Hematopoietic multipotent progenitor cell treated with erythropoietin and hydrocortisone succinate and interleukin-3 and kit ligand, for 8 days (in vitro differentiated cells): Measurements from ENCODE around the gene FAM13A.
"Not testable (repeated sequence)": the region's sequence is repeated elsewhere in the genome, so short reads cannot be mapped to it uniquely, and the experiment has no call there.

Experiments used
- DNase-seq: peaks from one replicate; pipeline ENCODE4 v3.0.0-alpha.2; 2015

Gene FAM13A

DNA sequence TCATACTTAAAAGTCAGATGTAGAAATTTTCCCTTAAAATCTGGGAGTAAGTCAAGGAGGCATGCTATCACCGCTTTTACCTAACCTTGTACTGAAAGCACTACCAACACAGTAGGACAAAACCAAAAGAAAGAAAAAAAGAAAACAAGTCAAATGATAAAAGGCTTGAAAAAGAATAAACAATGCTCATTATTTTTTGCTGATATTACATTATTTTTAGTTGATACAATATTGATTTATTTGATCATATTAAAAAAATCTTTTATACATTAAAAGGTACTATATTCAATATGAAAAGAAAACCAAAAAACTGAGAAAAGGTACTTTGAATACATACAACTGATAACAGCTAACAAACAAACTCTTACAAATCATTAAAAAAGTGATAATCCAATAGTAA is 164.3 kb downstream of the FAM13A start:
- no peak for DNase-seq

DNA sequence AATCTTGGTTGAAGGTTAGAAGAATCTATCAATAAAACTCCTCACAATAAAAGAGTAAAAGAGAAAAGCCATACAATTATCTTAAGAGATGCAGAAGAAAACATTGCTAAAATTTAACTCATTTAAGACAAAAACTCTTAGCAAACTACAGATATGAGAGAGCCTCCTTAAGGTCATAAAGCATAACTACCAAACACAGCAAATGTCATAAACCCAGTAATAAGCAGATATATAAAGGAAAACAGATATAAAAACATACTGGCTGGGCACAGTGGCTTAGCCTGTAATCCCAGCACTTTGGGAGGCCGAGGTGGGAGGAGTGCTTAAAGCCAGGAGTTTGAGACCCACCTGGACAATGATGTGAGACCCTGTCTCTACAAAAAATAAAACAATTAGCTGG is 165.3 kb downstream of the FAM13A start:
- DNase-seq, result no peak

DNA sequence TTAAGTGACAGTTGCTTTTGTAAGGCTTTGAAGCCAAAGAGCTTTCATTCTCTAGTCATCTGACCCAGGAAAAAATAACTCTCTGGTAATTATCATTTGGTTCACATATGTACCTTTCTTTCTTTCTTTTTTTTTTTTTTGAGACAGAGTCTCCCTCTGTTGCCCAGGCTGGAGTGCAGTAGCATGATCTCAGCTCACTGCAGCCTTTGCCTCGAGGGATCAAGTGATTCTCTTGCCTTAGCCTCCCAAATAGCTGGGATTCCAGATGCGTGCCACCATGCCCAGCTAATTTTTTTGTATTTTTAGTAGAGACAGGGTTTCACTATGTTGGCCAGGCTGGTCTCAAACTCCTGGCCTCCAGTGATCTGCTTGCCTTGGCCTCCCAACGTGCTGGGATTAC is 169.6 kb downstream of the FAM13A start:
- not testable (repeated sequence) for DNase-seq

DNA sequence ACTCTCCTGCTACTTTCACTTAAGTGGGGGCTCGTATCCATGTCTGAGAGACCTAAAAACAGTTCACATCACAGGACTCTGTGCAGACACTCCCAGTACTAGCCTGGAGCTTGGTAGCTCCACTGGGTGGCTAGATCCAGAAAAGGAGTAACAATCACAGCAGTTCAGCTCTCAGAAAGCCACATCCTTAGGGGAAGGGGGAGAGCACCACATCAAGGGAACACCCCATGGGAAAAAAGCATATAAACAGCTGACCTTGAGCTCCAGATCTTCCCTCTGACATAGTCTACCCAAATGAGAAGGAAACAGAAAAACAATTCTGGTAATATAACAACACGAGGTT is 175.8 kb downstream of the FAM13A start:
- DNase-seq, result no peak

DNA sequence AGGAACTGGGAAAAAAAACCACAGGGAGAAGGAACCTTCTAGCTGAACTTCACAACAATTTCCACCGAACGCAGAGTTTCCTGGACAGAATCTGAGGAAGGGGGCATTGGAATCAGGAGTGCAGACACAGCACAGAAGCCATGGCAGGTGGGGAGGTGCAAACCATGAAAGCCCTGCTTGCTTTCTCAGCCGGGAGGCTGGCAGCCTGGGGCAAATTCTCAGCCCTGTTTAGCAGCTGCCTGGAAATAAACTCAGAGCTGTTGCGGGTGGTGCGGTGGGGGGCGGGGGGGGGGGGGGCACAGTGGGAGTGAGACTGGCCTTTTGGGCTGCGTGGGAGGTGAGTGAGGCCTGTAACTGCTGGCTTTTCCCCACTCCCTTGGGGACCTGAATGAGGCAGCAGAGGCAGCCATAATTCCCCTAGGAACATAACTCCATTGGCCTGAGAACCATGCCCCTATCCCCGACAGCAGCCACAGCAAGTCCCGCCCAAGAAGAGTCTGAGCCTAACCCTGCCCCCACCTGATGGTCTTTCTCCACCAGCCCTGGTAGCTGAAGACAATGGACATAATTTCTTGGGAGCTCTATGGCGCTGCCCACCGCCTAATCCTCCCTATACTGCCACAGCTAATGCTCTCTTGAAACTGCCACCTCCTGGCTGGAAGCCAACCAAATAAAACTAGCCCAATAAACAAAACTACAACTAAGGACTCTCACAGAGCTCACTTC is 176.3 kb downstream of the FAM13A start:
- DNase-seq, result no peak

DNA sequence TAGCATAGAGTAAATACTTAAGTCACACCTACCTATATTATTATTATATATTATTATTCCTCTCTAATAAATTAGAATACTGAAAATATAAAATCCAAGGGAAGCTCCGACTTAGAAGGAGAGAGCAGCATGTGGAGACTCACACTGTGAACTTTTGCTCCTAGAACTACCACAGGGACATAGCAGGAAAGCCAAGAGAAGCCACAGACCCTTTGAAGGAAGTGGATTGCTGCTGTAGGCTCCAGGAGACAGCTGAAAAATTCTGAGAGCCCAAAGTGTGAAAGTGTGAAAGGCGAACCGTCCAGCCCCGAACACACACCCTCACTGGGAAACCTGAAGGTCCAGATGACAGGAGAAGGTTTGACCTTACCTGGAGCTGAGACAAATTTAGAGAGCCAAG is 177.0 kb downstream of the FAM13A start:
- DNase-seq, result no peak

DNA sequence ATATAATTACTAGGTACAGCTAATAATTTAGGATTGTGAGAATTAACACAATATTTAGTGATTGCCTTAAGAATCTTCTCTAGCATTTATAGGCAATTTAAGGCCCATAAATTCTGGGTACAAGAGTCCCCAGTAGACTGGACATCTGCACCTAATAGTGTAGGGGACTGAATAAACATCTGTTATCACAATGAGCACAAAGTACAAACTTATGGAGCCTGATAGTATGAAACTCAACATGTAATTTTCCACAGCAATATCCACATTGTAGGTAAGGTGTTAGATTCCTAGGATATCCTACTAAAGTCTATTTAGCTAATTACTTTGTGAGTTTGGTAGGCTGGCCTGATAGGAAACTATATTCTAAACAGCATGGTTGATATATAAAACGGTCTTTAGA is 178.3 kb downstream of the FAM13A start:
- no peak for DNase-seq

DNA sequence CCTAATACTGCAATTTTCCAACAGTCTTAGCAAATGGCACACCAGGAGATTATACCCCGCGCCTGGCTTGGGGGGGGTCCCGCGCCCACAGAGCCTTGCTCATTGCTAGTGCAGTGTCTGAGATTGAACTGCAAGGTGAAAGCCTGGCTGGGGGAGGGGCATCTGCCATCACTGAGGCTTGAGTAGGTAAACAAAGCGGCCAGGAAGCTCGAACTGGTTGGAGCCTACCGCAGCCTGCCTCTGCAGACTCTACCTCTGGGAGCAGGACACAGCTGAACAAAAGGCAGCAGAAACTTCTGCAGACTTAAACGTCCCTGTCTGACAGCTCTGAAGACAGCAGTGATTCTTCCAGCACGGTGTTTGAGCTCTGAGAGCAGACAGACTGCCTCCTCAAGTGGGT is 186.6 kb downstream of the FAM13A start:
- no peak for DNase-seq

DNA sequence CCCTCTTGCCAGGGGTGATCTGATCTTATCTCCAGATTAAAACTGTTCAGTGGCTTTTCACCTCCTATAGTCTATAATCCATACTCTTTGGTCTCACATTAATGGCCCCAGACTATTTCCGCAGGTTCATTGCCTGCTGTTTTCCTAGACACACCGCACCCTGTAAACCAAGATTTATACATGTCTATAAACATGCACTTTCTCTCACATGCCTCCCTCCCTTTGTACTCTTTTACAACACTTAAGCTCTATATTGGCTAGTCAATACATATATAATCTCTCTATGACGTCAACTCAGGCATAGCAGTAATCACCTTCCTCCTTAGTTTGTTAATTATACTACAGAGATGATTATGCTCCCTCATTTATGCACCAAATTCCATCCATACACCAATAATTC is 188.5 kb downstream of the FAM13A start:
- DNase-seq, result no peak

DNA sequence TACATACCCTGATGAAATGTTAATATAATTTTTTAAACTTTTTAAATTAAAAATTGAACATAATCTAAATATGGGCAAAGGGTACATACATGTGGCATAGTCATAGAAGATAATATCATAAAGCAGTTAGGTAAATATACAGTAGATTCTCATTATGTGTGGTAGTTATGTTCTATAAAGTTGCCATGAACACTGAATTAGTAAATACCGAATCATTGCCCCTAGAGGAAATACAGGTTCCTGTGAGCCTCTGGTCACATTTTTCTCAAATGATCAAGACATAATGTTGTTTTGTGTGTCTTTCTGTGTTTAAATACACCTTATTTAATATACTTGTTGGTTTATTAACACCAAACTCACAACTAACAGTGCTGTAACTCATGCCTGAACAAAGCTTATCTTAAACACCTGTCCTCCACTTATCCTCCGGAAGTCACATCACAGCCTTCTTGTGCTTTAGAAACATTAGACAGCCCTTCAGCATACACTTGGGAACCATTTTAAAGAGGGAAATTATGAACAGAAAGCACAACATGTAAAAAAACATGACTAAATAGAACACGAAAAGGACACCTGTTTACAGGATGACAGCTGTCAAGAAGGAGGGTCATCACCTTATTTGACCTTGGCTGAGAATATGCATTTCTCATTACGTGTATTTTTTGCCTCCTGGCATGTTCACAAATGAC is 190.0 kb downstream of the FAM13A start:
- DNase-seq, result no peak

DNA sequence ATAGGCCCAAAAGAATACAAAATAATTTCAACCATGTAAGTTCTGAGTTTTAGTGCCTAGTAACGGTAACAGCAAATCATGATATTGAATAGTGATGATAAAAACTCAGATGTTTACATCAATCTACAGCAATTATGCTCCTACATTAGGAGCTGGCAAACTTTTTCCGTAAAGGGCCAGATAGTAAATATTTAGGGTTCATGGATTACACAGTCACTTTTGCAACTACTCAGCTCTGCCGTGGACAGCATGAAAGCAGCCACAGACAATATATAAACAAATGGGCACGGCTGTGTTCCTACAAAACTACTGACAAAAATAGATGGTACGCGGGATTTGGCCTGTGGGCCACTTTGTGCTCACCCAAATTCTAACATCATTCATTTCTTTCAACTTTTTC is 191.5 kb downstream of the FAM13A start:
- no peak for DNase-seq

DNA sequence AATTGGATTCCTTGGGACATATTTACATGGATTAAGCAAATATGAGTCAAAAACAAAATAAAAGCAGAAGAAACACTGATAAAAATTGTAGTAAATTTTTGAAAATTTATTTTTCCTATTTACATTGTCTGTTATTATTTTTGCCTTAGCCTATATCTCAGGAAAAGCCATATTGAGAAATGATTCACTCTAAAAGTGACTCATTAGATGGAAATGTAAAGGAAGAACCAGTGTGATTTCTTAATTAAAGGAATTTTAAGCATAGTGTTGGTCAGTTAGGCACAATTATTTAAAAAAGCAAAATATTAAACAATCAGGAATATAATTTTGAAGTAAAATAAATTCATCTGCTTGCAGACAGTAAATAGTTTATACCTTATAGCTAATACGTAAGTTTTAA is 191.9 kb downstream of the FAM13A start:
- DNase-seq, result no peak

DNA sequence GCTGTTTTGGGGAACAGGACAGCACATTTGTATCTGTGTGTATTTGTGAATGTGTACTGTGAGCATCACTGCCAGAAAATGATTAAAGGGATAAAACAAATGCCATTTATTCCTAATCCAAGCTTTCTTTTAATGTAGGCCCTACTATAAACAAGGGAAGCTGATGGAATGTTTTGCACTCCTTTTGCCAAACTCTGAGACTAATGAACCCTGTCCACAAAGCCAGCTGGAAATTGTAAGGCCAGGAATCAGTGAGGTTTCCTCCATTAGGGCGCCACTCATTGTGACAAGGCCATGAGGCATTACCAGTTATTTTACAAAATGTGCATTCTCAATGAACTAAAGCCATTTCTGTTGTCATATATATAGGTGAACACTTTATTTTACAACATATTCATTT is 196.4 kb downstream of the FAM13A start:
- no peak for DNase-seq

DNA sequence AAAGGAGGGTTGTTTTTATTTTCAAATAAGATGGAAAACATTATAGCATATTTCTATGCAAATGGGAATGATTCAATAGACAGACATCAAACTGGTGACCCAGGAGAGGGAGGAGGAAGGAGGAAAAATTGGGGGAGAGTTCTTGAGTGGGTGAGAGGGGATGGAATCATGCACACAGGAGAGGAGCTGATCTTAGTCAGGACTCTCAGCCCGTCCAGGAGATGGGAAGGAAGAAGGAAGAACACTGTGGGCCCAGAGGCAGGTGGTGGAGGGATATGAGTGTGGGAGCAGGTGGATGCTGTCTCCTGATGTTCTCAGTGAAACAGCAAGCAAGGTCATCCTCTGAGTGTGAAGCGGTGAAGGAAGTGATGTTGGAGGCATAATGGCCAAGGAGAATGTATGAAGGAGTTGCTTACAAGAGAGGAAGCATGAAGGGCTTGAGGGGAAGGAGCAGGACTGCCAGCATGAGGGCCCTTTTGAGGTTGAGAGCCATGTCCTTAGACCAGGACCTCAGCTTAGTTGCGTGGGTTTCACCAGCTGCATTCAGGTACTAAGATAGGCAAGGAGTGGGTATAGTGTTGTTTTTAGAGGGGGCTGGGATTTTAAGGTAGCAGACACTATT is 197.7 kb downstream of the FAM13A start:
- DNase-seq, result no peak

DNA sequence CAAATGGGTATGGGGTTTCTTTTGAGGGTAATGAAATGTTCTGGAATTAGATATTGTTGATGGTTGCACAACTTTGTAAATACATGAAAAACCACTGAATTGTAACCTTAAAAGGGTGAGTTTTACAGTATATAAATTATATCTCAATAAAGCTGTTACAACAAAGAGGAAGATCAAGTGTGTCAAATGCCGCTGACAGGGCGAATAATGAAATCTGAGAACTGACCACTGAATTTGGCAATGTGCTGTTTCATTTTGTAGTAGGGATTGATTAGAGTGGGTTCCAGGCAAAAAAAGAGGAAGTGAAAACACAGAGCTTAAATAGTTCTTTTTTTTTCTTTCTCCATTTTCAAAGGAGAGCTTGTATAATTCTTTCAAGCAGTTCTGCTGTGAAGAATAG is 198.2 kb downstream of the FAM13A start:
- DNase-seq, result peak; percentile 21

DNA sequence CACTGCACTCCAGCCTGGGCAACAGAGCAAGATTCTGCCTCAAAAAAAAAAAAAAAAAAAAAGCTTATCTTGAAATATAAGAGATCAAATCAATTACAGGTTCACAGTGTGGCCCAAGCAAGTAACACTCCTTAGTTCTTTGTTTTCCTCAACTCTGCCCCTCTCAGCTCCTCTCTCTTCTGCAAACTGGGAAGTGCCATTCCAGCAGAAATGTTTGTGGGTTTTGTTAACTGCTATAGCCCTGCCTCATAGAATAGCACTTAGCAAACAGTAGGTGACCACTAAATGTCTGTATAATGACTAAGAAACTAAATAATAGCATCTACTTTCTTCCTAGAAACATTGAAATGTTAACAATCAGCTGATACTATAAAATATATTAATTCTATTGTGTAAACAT is 199.4 kb downstream of the FAM13A start:
- DNase-seq, result no peak

DNA sequence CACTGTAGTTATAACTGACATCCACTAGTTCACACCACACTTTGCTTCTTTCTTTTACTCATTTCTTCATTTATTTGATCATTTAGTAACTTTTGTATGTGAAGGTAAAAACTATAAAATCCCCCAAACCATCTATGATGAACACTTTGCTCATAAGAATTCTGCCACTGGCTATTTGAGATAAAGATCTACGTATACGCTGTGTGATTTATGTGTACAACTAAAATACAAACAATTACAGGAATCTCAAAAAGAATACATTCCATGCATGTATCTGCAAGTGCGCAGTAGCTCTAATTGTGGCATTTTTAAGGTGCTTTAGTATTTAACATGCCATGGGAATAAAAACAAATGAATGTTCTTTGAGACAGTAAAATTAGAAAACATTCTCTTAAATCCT is 202.5 kb downstream of the FAM13A start:
- no peak for DNase-seq

DNA sequence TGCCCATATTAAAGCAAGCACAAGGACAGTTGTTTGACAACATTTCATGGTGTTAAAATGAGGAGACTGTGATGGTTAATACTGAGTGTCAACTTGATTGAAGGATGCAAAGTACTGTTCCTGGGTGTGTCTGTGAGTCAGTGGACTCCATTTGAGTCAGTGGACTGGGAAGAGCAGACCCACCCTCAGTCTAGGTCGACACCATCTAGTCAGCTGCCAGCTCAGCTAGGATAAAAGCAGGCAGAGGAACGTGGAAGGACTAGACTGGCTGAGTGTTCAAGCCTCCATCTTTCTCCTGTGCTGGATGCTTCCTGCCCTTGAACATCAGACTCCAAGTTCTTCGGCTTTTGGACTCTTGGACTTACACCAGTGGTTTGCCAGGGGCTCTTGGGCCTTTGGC is 203.4 kb downstream of the FAM13A start:
- not testable (repeated sequence) for DNase-seq

DNA sequence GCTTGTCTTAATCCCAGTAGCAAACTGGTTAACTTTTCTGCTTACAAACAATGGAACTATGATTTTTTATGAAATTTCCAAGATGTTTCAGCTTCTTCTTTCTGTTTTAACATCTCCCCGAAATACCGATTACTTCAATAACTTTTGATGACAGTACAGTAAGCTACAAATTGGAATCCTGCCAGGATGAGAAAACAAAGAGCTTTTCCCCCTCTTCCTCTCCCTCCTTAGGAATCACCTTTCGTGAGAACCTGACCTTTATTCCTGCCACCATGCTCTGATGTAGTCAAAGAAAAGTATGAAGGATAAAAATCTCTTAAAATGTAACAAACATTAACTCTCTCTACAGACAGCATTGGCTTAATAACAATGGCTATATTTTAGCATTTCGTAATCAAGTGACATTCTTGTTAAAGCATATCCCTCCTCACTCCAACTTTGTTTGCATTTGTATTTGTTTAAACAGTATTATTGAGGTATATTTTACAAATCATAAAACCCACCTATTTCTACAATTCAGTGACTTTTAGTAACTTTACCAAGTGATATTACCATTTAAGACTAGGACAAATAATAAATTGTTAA is 210.7 kb downstream of the FAM13A start:
- no peak for DNase-seq

DNA sequence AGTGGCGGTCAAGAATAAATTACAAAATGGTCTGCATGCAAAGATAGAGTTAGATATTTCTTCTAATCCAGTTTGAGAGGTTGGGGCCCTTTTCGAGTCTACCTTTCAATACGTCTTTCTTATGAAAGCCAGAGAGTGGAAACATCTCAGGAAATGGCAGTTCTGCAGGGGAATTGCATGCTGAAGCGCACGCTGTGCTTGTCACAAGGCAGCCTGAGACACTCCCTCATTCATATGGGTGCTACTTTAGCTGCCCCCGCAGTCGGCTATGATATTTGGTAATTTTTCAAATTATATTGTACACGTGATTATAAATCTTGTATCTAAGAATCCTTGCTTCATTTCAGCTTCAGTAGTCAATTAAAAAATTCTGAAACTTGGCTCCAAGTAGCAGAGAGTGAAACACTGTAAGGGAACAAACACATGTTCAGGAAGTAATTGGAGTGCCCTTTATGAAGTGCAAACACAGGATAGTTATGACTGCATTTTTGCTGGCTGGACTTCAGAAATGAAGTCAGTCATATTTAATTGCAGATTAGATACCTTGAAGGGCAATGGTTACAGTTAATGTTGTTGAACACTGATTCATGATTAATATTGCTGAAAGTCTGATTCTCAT is 213.8 kb downstream of the FAM13A start:
- DNase-seq, result no peak

DNA sequence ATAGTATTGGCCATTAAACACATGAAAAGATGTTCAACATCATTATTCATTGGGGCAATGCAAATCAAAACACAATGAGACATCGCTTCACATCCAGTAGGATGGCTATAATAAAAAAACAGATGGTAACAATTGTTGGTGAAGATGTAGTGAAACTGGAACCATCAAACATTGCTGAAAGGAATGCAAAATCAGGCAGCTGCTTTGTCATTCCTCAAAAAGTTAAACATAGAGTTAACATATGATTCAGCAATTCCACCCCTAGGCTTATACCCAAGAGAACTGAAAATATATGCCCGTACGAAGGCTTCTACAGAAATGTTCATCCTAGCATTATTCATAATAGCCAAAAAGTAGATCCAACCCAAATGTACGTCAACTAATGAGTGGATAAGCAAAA is 215.3 kb downstream of the FAM13A start:
- DNase-seq, result no peak

DNA sequence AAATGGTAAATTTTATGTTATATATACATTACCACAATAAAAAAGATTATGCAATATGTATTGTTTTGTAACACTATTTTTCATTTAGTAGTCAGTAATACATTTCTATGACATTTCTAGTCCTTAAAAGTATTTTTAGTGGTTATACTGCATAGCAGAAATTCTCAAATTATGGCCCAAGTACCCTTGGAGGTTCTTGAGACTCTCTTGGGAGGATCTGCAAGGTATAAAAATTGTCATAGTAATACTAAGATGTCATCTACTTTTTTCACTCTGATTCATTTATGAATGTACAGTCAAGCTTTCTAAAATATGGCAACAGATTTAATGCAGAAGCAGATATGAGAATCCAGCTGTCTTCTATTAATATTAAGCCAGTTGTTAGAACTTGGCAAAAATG is 220.8 kb downstream of the FAM13A start:
- no peak for DNase-seq

DNA sequence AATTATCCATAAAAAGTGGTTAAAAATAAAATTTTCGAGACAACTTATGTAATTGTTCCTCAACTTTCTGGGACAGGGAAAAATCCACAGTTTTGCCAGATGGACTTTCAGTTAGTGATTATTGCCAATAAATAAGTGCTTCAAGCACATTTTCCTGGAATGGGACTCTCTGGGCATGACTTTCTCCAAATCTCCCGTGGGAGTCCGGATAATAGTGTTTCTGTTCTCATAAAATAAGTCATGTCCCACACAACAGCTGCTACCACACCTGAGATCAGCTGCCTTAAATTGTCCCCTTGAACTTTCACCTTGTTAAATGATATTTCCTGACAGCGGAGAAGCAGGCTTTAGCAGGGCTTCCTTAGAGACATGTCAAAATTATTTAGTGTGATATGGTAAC is 226.0 kb downstream of the FAM13A start:
- no peak for DNase-seq

DNA sequence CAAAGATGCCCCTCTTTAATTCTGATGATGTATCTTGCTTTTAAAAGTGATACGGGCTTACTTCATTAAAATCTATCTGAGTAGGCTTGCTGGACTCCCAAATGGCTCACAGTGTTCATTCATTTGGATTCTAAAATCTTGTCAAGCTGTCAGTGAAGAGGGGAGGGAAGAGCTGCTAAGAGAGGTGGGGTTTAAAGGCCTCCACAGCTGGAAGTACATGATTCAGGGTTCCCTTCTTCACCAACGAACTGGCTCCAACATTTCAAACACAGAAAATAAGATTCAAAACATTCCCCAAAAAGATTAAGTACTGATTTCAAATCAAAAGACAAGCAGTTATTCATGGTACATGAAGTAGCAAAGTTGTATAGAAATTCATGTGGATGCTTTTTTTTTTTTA is 226.4 kb downstream of the FAM13A start:
- no peak for DNase-seq
